GM19099 (cell line): Measurements from ENCODE around the gene FGF12.

Experiments
- POLR2A ChIP-seq: IDR thresholded peaks from 3 replicates; pipeline ENCODE4 v1.6.1; 2011; ENCODE audit warnings: low read depth; ENCODE audit not compliant: insufficient read length; ENCODE audit errors: extremely low read depth

Gene FGF12

GRCh38 chr3:192700885-192701284, 26.5 kb downstream of the FGF12 start:
- no peak for TF ChIP-seq POLR2A

- TF ChIP-seq POLR2A: no peak
These were observed 30.3 kb downstream of the FGF12 start for GRCh38 chr3:192696943-192697587.

- TF ChIP-seq POLR2A: no peak
These were observed 39.7 kb downstream of the FGF12 start for GRCh38 chr3:192687488-192688152.

- no peak for TF ChIP-seq POLR2A
These were observed 41.5 kb downstream of the FGF12 start for GRCh38 chr3:192685801-192686200.

GRCh38 chr3:192684151-192684550, 43.2 kb downstream of the FGF12 start:
- TF ChIP-seq POLR2A: no peak

- TF ChIP-seq POLR2A: no peak
These were observed 51.2 kb downstream of the FGF12 start for GRCh38 chr3:192675958-192676649.

- no peak for TF ChIP-seq POLR2A
These were observed 71.7 kb downstream of the FGF12 start for GRCh38 chr3:192655628-192656027.

- TF ChIP-seq POLR2A: no peak
These were observed 72.3 kb downstream of the FGF12 start for GRCh38 chr3:192655040-192655439.

GRCh38 chr3:192653862-192654261, 73.5 kb downstream of the FGF12 start:
- TF ChIP-seq POLR2A: no peak

GRCh38 chr3:192652727-192653126, 74.6 kb downstream of the FGF12 start:
- TF ChIP-seq POLR2A: no peak

GRCh38 chr3:192651836-192652512, 75.4 kb downstream of the FGF12 start:
- no peak for TF ChIP-seq POLR2A

GRCh38 chr3:192645437-192645836, 81.9 kb downstream of the FGF12 start:
- TF ChIP-seq POLR2A: no peak

- TF ChIP-seq POLR2A: no peak
These were observed 84.7 kb downstream of the FGF12 start for GRCh38 chr3:192642651-192643050.

GRCh38 chr3:192641919-192642318, 85.4 kb downstream of the FGF12 start:
- no peak for TF ChIP-seq POLR2A

GRCh38 chr3:192639987-192640386, 87.4 kb downstream of the FGF12 start:
- TF ChIP-seq POLR2A: no peak

GRCh38 chr3:192637803-192638202, 89.5 kb downstream of the FGF12 start:
- TF ChIP-seq POLR2A: no peak
